GM12891 (cell line): Measurements from ENCODE around the gene MYH9.
"Not testable (repeated sequence)": the region's sequence is repeated elsewhere in the genome, so short reads cannot be mapped to it uniquely, and the experiment has no call there.

Experiments
- DNase-seq: peaks from one replicate; pipeline ENCODE4 v3.0.0; 2011; ENCODE audit warnings: low spot score; ENCODE audit not compliant: insufficient read length
- FAIRE-seq: peaks from 2 replicates; lab custom pipeline; 2011; peaks lifted over from hg19 to GRCh38; lab: Jason Lieb, UNC
- PAX5 ChIP-seq: IDR thresholded peaks from 2 replicates; pipeline ENCODE4 v1.6.1; 2011; ENCODE audit warnings: low read length, moderate library complexity, mild to moderate bottlenecking; ENCODE audit not compliant: insufficient read depth, severe bottlenecking
- POLR2A ChIP-seq: IDR thresholded peaks from 2 replicates; pipeline ENCODE4 v1.6.1; 2011; ENCODE audit warnings: low read depth, low read length, control low read depth
- POLR2AphosphoS5 ChIP-seq: IDR thresholded peaks from 2 replicates; pipeline ENCODE4 v1.6.1; 2011; ENCODE audit warnings: low read depth, low read length, control low read depth
- POU2F2 ChIP-seq: IDR thresholded peaks from 2 replicates; pipeline ENCODE4 v1.6.1; 2011; ENCODE audit warnings: low read depth, mild to moderate bottlenecking, control low read depth, low read length, moderate library complexity
- SPI1 ChIP-seq: IDR thresholded peaks from 2 replicates; pipeline ENCODE4 v1.6.1; 2011; ENCODE audit warnings: low read depth, low read length, control low read depth
- TAF1 ChIP-seq: IDR thresholded peaks from 2 replicates; pipeline ENCODE4 v1.6.1; 2011; ENCODE audit warnings: low read depth, low read length, control low read depth

MYH9 gene

GRCh38 chr22:36259615-36260300, 128.0 kb downstream of the MYH9 start:
- TF ChIP-seq POLR2AphosphoS5, result no peak
- no peak for TF ChIP-seq PAX5
- TF ChIP-seq TAF1, result no peak
- TF ChIP-seq POU2F2, result no peak
- TF ChIP-seq POLR2A, result no peak
- TF ChIP-seq SPI1, result no peak
- DNase-seq, result no peak
- FAIRE-seq, result no peak

- FAIRE-seq, result peak; percentile 84
- no peak for DNase-seq
- TF ChIP-seq SPI1, result peak; percentile 81
- no peak for TF ChIP-seq POU2F2
- no peak for TF ChIP-seq POLR2A
Measured at GRCh38 chr22:36258701-36259614, 128.8 kb downstream of the MYH9 start.

- no peak for TF ChIP-seq PAX5
- TF ChIP-seq SPI1, result no peak
- TF ChIP-seq POU2F2, result no peak
- no peak for TF ChIP-seq POLR2AphosphoS5
- TF ChIP-seq TAF1, result no peak
- no peak for TF ChIP-seq POLR2A
- FAIRE-seq (no peak), DNase-seq (no peak)
Measured at GRCh38 chr22:36257948-36258670, 129.7 kb downstream of the MYH9 start.

DNA sequence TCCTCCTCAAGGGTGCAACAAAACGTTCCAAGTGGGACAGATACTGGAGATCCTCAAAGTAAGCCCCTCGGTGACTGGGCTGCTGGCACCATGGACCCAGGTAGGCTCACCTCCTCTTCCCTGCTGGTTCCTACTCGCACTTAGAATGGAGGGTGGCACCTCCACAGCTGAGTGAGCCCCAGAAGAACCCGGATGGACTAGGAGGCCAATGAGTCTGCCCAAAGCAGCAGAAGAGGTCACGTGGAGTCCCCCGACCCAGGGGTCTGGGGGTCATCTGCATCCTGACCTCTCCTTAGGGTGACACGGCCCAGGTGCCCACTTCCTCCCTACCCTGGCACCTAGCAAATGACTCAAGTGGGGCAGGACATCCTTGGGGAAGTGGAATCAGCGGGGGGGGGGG, 130.5 kb downstream of the MYH9 start:
- DNase-seq, result no peak
- TF ChIP-seq PAX5, result no peak
- no peak for TF ChIP-seq POLR2AphosphoS5
- TF ChIP-seq POU2F2, result no peak
- no peak for TF ChIP-seq TAF1
- TF ChIP-seq POLR2A, result no peak
- no peak for TF ChIP-seq SPI1
- no peak for FAIRE-seq

DNA sequence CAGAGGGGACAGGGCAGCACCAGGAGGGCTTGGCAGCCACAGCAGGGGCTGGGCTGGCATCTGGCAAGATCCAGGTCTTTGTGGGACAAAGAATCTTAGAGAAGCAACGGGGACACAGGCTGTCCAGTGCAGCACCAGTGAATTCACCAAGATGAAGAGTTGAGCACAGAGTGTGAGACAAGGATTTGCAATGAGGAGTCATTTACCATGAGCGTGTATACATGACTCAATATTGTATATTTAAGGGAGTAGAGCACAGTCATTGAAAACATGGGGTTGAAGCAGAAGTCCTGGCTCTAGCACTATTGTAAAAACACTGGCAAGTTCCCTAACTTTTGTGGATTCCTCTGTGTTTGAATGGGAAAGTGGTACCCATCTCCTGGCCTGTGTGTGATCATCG, 131.3 kb downstream of the MYH9 start:
- TF ChIP-seq POLR2A (no peak), POLR2AphosphoS5 (no peak), TAF1 (no peak), SPI1 (no peak), POU2F2 (no peak), PAX5 (no peak)
- DNase-seq, result no peak
- peak; percentile 5 for FAIRE-seq

DNA sequence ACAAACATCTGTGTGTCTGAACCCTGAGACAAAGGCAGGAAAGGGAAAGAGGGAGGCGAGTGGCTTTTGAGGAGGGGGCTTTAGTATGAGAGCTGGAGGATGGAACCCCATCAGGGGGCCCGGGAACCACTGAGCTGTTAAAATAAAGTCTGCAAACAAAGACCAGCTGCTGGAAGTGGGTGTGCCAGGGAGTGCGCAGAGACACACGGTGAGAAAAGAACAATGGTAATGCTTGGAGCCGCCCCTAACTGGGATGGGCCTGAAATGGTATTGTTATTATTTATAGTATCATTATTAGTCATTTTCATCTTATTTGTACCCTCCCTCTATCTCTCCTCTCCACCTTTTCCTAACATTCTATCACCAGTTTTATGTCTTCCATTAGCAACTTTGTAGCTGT, 132.2 kb downstream of the MYH9 start:
- DNase-seq, FAIRE-seq: not testable (repeated sequence)

DNA sequence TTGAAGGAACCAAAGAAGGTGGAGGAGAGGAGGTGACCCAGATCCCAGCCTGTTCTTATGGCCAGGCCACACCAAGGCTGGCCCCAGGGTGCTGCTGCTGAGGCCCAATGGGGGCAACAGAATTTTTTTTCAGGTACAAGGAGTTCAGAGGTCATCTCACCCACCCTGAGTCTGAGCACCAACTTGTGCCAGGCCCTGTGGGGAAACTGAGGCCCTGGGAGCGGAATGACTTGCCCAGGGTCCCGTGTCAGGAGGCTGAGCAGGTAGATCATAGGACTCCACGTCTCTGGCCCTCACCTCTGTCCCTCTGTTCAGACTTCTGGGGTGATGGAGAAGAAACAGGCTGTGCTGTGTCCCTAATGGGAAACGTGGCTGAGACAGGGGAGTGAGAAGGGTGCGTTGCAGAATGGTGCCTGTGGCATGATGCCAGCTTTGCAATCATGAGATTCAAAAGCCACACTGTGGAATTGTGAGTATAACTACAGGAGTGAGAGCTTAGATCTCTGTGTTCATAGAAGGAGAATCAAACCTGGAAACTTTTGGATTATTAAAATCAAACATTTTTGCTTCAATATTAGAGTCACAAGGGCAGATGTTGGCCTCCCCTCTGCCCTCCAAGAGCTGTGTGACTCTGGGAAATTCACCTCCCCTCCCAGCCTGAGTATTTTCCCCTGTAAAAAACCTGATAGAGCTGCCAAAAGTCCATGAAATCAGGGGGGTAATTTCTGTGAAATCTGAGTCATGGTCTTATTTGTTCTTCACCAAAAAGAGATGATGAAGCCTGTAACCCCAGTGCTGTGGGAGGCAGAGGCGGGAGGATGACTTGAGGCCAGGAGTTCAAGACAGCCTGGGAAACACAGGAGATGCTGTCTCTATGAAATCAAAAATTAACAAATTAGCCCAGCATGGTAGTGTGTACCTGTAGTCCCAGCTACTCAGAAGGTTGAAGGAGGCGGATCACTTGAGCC, 134.0 kb downstream of the MYH9 start:
- TF ChIP-seq POLR2A, result no peak
- TF ChIP-seq TAF1, result no peak
- TF ChIP-seq POU2F2, result no peak
- no peak for TF ChIP-seq PAX5
- no peak for TF ChIP-seq POLR2AphosphoS5
- no peak for TF ChIP-seq SPI1
- FAIRE-seq (peak; percentile 58), DNase-seq (no peak)

- peak; percentile 34 for DNase-seq
- peak; percentile 98 for FAIRE-seq
- TF ChIP-seq SPI1 (no peak), POLR2A (peak; percentile 47; the same call in 1 of the 2 replicates), PAX5 (no peak), POLR2AphosphoS5 (peak; percentile 48; the same call in 1 of the 2 replicates), POU2F2 (no peak), TAF1 (no peak)
Measured at GRCh38 chr22:36252754-36253522, 134.8 kb downstream of the MYH9 start, which contains the start of gene APOL1. APOL1 (plus strand) TSS chr22:36253133; CDS start chr22:36254956, 1,823 bp downstream.

- not testable (repeated sequence) for FAIRE-seq
Measured at GRCh38 chr22:36251979-36252608, 135.7 kb downstream of the MYH9 start.

DNA sequence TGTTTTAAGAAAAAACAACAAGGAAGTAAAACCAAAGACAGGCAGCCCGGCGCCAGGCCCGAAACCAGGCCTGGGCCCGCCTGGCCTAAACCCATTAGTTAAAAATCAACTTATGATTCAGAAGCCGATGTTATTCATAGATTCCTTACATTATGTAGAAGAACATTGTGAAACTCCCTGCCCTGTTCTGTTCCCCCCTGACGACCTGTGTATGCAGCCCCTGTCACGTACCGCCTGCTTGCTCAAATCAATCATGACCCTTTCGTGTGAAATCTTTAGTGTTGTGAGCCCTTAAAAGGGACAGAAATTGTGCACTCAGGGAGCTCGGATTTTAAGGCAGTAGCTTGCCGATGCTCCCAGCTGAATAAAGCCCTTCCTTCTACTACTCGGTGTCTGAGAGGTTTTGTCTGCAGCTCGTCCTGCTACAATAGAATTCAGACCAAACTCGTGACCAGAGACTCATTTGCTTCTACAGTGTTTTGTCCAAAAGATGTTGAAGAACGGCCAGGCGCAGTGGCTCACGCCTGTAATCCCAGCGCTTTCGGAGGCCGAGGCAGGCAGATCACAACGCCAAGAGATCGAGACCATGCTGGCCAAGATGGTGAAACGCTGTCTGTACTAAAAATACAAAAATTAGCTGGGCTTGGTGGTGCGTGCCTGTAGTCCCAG, 137.3 kb downstream of the MYH9 start:
- FAIRE-seq, result peak; percentile 86
- DNase-seq, result not testable (repeated sequence)

More at GRCh38 chr22:36251979-36252608, 135.7 kb downstream of the MYH9 start:
- not testable (repeated sequence) for DNase-seq
